HG03565 (cell line): ENCODE data around the gene GRAP2.
"Not testable (repeated sequence)": the region's sequence is repeated elsewhere in the genome, so short reads cannot be mapped to it uniquely, and the experiment has no call there.

Experiments used
- ATAC-seq: cut with Tn5 transposase; IDR thresholded peaks from one replicate; pipeline ENCODE4 v1.9.1; 2021; ENCODE audit warnings: mild to moderate bottlenecking, moderate library complexity; ENCODE audit not compliant: unreplicated experiment

The GRAP2 gene

DNA sequence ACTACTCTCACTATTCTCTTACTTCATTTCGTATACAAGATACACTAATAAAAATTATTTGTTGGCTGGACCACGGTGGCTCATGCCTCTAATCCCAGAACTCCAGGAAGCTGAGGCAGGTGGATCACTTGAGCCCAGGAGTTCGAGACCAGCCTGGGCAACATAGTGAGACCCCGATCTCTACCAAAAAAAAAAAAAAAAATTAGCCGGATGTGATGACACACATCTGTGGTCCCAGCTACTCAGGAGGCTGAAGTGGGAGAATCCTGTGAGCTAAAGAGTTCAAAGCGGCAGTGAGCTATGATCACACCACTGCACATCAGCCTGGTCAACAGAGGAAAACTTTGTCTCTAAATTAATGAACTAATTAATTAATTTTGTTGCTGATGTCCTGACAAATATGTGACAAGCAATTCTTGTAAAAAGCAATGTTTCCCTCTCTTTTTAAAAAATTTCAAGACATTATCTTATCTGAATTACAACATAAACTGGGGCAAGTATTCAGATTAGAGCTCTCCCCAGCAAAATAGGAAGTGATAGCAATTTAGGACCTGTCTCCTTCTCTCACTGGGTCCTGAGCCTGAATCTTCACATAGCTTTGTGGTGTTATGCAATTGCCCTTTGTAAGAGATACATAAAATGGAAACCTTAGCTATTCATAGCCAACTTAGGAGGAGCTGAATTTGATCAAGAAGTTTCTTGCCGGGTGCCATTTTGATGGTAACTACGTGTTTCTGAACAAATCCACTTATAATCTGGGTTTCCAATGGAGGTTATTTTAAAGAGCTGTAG is 41.8 kb downstream of the GRAP2 start:
- no peak for ATAC-seq

DNA sequence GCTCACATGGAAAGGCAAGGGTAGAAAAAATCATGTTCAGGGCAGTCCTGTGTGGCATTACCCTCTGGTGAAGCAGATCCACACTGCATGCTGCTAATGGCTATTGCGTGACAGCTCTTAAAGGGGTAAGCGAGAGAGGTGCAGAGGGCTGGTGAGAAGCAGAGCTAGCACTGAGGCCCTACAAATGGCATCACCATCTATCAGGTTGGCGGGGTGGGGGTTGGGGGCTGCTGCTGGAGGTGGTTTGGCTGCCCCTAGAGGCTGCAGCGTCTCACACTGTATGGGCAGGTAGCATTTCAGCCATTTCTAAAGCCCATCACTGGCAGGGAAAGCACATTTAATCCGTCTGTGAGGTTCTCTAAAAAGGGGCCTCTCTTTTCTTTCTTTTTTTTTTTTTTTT is 42.5 kb downstream of the GRAP2 start:
- ATAC-seq, result no peak

DNA sequence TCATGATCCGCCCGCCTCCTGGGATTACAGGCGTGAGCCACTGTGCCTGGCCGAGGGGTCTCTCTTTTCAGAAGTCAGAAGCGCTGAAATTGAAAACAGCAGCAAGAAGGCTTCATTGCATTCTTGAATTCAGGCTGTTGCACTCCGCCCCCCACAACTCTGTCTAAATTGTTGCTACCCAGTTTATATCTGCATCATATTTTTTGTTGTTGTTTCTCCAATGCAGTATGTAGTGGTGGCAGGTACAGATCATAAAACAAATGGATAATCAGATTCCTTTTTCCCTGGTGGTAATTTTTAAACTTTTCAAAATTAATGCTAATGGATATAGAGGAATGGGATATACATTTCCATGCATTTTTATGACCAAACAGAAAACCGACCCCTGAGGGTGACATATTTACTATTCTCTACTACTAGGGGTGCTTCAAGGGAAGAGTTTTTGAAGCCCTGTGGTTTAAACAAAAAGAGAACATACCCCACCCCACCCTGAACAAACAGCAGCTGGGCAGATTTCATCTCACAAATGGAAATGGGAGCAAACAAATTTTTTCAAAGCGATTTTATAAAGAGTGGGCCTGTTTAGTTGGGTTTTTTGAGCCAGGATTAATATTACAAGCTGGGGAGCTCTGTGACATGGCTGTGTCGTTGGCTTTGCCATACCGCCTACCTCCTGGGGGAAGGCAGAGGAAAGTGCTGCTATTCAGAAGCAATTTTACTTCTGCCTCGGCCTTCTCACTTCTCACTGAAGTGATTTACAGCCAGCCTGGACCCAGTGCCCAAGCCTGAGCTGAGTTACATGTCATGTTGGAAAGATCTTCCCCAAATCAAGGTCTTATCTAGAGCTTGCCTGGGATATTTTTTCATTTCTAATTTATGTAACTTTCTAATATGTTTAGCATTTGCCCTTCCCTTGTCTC is 43.3 kb downstream of the GRAP2 start:
- ATAC-seq, result no peak

DNA sequence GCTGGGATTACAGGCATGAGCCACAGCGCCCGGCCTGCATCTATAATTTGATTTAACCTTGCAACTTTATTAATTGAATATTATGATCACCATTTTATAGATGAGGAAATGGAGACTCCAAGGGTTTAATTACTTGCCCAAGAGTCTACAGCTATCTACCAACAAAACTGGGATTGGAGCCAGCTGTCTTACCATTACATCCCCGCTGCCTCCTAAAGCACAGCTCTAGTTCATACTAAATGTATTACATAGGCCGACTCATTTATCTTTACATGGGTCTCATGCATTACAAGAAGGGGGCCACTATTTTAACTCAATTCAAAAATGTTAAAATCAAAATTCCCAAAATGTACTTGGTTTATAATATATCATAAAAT is 45.2 kb downstream of the GRAP2 start:
- no peak for ATAC-seq

DNA sequence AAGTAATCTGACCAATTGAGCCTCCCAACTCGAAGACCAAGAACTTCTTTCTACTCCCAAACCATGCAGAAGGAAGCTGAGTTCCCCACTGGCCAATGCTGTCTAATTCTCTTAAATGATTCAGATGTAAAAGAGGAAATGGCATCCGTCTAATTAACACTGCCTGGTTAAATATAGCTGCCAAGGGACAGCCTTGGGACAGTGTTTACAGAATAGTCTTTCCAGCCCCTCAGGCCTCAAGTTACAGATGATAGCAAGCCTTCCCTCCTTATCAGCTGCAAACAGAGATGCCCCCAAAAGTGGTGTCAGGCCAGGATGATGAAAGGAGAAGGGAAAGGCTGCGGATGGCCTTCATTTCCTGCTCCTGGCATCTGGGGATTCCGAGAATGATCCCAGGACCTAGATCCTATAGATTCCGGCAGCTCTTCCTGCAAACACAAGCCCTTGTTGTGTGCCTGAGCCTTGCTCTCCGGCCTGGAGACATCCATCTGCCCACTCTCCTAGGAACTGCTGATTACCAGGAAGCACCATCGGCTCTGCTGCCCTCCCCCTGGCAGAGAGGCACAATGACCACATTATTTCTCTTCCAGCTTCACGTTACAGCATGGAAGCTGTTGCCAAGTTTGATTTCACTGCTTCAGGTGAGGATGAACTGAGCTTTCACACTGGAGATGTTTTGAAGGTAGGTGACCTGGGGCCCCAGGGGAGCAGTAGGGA is 45.8 kb downstream of the GRAP2 start:
- no peak for ATAC-seq

DNA sequence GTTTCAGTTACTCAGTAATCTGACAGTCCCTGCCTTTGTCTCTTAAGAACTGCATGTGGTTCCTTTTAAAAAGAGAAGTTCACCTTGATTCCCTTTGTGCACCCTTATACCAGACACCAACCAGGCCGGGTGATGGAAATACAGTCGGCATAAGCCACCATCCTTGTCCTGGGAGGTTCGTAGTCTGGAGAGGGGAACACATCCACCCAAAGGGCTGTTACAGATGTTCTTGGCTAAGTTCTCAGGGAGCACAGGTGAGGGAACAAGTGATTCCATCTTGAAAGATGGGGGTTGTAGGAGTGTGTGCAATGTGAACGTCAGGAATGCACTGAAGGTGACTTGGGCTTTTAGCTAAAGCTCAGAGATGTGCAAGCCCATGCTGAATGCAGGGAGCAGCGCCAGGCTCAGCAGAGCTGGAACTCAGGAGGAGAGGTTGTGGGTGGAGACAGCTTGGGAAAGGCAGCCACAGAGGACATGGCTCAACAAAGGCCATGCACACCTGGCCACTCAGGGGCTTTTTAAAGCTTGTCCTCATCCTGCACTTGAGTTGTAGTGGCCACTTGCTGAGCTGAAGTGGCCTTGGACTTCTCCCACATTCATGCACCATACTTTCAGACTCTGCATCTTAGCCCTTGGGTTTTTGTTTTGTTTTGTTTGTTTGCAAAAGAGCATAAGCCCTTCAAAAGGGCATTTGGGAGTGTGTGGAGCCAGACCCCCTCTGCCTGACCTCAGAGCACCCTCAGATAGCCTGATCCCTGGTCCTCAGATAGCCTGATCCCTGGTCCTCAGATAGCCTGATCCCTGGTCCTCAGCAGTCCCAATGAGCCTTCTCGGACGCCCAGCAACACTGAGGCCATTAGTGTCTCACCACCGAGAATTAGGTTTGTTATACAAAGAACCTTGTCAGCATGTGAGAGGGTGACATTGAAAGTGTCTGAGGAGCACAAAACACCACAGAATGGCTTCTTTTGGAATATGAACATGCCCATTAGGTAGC is 46.6 kb downstream of the GRAP2 start:
- no peak for ATAC-seq

DNA sequence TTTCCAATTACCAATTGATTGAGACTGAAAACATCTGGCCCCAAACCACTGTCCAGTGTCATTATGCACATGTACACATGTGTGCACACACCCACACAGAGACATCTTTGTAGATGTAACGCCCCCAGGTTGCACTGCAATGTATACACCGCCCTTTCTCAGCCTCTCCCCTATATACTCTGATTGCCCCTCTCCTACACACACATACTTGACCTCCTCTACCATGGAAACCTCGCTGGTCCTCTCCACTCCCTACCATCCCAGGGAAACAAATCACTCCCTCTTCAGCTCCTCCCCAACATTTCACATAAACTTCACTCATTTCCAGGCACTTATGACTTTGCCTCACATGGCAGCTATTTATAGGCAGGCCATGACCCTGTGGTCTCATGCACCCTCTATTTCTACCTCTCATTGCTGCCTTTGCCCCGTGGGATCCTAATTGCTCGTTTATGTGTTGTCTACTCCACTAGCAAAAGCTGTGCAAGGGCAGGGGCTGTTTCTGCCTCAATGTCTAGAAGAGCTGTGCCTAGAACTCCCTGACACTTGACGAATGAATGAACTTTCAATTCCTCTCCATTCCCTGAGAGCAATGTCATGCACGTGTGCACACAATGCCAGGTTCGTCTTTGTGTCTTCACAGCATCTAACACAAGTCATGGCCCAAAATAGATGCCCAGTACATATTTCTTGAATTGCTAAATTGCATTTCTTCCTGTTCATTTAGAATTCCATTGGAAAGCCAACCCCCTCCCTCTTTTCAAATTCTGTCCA is 49.3 kb downstream of the GRAP2 start:
- ATAC-seq, result no peak

DNA sequence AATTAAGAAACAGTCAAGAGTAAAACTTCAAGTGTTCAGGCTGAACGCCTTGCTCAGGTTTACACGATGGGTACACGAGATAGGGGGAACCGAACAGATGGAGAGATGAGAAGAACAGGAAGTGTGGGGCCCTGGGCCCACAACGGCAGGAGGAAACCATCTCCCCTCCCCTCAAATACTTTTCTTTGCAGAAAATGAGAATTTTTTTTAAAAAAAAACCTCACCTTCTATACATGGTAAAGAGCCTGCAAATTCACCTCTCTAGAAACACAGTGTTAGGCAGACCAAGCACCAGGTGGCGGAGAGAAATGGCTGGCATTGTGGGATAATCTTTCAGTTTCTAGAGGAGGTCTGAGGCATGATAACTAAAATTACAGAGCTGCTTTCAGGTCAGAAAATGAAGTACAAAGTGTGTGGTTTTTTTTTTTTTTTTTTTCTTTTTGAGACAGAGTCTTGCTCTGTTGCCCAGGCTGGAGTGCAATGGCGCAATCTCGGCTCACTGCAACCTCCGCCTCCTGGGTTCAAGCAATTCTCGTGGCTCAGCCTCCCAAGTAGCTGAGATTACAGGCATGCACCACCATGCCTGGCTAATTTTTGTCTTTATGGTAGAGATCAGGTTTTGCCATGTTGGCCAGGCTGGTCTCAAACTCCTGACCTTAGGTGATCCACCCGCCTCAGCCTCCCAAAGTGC is 50.9 kb downstream of the GRAP2 start:
- ATAC-seq, result not testable (repeated sequence)

DNA sequence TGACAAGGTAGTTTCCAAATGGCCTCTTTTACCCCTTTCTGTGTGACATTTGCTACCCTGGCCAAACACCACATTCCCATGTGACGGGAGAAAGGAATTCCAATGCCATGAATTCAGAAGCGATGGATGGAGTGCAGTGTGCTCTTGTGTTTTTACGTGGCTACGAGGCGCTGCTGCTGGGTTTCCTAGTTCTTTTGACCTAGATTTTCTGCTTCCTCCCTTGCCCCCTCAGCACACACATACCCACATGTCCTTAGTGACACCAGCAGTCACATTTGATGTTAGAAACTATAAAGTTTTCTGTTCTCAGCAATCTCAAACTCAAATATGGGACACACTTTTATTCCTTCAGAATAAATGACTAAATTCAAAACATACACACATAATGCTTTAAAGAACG is 51.5 kb downstream of the GRAP2 start:
- ATAC-seq, result no peak

DNA sequence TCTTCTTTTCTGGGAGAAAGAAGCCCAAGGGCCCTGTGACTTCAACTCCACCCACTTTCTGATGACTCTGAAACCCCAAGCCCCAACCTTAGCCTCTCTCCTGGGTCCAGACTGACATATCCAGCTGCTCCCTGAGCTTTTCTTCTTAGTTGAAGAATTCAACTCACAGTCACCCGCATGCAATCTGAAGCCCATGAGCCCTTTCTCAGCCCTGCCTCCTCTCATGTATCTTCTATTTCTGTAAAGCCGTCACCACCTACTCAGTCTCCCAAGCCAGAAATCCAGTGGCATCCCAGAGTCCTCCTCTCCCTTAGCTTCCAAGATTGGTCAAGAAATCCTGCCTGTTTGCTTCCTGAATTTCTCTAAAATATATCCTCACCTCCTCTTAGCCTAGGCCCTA is 52.2 kb downstream of the GRAP2 start:
- ATAC-seq, result no peak

DNA sequence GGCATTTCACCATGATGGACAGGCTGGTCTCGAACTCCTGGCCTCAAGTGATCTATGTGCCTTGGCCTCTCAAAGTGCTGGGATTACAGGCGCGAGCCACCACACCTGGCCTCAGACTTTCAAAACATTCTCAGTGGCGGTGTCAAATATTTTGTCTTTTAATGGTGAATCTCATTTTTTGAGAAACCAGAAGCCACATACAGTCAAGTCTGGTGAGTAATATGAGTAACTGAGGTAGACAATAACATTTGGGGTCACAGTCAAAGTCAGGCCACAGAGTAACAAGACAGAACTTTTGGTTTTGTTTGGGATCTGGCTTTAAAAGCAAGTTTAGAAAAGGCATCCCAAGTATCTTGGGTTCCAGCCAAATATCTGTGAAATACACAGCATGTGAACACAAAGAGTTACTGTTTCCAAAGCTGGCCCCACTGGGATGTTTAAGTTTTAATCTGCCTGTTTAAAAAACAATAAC is 53.7 kb downstream of the GRAP2 start:
- ATAC-seq, result no peak

DNA sequence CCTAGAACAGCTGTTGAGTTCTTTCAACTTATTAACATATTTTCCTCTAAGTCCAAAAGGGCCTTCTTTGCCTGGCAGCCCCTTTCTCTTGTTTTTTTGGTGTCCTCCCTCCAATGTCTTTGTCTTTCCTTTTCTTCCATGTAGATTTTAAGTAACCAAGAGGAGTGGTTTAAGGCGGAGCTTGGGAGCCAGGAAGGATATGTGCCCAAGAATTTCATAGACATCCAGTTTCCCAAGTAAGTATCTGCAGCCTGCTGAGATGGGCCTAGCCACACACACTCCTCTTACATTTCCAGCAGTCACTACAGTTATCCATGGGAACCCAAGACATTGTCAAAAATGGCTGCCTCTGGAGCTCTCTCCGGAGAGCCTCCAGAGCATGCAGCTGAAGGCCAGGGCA is 54.8 kb downstream of the GRAP2 start:
- ATAC-seq, result no peak

DNA sequence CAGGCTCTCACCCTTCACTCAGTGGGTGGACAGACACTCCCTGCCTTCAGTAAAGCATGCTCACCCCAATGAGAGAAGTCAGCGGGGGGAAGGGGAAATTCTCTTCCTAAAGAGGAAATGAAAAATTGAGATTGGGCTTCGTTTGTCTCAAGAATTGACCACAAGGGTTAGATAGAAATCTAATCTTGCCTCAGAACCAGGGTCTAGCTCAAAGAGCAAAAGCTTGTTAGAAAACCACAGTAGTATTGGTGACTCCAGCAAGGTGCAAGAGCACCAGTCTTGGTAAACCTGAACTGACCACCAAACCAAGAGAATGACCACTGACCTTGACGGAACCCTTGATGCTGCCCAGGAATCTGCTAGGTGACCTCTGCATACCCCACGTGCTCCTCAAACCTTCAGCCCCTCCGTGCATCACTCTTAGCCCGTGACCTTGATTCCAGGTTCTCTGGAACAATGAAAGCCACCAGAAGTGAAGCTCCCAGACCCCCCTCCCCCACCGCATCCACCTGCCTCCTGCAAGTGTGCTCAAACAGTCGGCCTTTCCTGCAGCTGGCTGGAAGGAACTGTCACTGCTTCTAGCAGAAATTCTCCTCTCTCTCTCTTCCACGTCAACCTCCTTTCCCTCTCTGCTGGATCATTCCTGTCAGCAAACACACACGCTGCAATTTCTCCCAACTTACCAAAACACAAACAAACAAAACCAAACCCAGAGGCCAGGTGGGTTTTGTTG is 56.2 kb downstream of the GRAP2 start:
- ATAC-seq, result no peak

DNA sequence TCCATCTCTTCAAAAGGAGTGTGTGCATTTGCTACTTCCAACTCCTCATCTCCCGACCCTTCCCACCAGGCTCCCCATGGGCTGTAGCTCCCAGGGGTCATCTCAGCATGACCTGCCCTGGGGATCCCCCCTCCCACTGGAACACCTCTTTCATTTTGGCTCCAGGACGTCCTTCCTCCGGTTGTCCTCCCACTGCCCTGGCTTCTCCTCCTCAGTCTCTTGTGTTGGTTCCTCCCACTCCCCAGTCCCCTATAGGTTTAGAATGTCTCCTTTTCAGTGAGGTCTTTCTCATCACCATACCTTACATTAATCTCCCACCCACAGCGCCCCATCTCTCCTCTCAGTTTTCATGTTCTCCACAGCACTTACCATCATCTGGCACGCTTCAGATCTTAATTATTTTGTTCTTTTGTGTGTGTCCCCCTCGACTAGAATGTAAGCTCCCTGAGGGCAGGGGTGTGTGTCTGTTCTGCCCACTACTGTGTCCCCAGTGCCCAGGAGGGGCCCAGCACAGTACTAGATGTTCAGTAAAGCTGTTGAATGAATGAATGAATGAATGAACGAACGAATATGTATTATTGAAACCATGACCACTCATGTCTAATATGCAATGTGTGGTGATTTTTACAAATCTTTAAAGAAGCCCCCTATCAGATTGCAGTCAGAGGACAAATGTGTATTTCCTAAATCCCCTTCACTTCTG is 57.3 kb downstream of the GRAP2 start:
- no peak for ATAC-seq

DNA sequence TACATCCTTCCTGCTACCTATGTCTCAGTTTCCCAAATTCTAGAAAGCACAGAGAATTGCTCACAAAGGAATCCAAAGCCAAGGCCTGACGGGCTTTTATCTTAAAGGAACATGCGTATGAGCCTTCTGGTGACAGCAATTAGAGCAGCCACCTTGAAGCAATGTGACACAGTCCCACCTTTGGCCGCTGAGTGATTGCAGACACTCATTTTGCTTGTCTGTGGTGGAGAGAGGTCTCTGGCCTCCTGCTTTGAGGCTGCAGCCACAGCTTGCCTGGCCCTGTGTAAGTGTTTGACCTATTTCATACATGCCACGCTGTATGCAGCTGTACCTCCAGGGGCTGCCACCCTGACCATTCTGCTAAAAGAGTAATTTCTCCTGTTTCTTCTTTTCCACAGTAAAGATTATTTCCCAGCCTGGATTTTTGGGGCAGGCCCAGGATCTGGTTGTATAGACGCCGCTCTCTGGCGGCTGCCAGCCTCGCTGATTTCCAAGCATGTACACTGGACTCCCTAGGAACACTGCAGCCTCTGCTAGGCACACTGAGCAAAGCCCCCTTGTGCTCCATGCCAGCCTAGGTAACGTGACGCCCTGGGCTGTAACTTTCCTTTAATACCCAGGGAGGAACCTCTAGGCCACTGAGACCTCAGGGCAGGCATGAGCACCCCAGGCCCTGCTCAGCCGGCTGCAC is 58.2 kb downstream of the GRAP2 start:
- ATAC-seq, result no peak

DNA sequence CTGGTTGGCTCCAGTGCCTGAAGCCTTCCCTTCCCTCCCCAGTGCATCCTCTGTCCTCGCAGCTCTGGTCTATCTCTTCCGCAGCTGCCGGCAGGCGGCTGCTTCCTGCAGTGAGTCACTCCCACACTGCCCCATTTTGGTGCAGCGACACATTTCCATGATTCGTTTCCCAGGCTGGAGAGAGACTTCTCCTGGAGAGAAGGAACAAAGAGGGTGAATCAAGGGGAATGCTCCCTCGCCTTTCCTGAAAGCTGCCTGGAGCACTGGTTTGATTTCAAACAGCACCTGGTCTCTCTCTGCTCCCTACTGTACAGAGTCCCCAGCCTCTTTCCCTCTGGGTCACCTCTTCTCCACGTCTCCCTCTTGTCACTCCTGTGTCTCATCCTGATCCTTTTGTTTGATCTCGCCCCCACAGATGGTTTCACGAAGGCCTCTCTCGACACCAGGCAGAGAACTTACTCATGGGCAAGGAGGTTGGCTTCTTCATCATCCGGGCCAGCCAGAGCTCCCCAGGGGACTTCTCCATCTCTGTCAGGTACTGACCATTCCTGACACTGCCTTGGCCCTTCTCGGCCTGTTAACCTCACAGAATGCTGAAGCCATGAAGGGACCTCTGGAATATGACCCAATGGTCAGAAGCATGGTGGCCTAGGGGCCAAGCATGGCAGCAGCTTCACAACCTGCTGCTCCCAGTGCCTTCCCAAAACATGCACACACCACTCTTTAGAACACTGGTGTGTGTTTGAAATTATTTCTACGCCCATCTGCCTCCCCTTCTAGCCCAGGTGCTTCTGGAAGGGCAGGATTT is 59.0 kb downstream of the GRAP2 start, which contains the start of gene TMA7B:
Gene TMA7B (plus strand): TSS at position 758 of the 808 bp plus-strand sequence. CDS start 3,978 bp downstream, outside the sequence.
- ATAC-seq, result no peak
